IPS-NIHi7 (cell line): Measurements from ENCODE around the gene SLC35F5.
A peak's percentile ranks its signal among the peaks of the same experiment; 100 is the strongest.
"Not testable (repeated sequence)": the region's sequence is repeated elsewhere in the genome, so short reads cannot be mapped to it uniquely, and the experiment has no call there.

Experiments
- DNase-seq: peaks from one replicate; pipeline ENCODE4 v3.0.0; 2012; ENCODE audit warnings: mixed read lengths; ENCODE audit errors: extremely low spot score

Gene SLC35F5

GRCh38 chr2:113756355-113757137 is at the start of gene SLC35F5:
Gene SLC35F5, minus strand, starts transcription at chr2:113756642. Its CDS starts 233 bp downstream, at chr2:113756409.
- peak; percentile 93 for DNase-seq

GRCh38 chr2:113799375-113799774 is 42.9 kb upstream of the SLC35F5 start:
- no peak for DNase-seq

- no peak for DNase-seq
These were observed 40.8 kb upstream of the SLC35F5 start for GRCh38 chr2:113797237-113797636.

GRCh38 chr2:113796592-113797175 is 40.2 kb upstream of the SLC35F5 start:
- DNase-seq: no peak

GRCh38 chr2:113795405-113795920 is 39.0 kb upstream of the SLC35F5 start:
- no peak for DNase-seq

GRCh38 chr2:113791697-113792590 is 35.5 kb upstream of the SLC35F5 start:
- DNase-seq: no peak

GRCh38 chr2:113784823-113785744 is 28.6 kb upstream of the SLC35F5 start:
- no peak for DNase-seq

- no peak for DNase-seq
These were observed 24.0 kb upstream of the SLC35F5 start for GRCh38 chr2:113780472-113780871.

GRCh38 chr2:113777371-113777770 is 20.9 kb upstream of the SLC35F5 start:
- DNase-seq: no peak

GRCh38 chr2:113776949-113777348 is 20.5 kb upstream of the SLC35F5 start:
- no peak for DNase-seq

- DNase-seq: not testable (repeated sequence)
These were observed 18.2 kb upstream of the SLC35F5 start for GRCh38 chr2:113774616-113775015.

GRCh38 chr2:113770929-113771328 is 14.5 kb upstream of the SLC35F5 start:
- peak; percentile 27 for DNase-seq

GRCh38 chr2:113769555-113769954 is 13.1 kb upstream of the SLC35F5 start:
- no peak for DNase-seq

- DNase-seq: no peak
These were observed 12.3 kb upstream of the SLC35F5 start for GRCh38 chr2:113768770-113769169.

- DNase-seq: no peak
These were observed 11.5 kb upstream of the SLC35F5 start for GRCh38 chr2:113767811-113768460.

- no peak for DNase-seq
These were observed 8.8 kb upstream of the SLC35F5 start for GRCh38 chr2:113765276-113765675.

GRCh38 chr2:113762377-113763118 is 6.1 kb upstream of the SLC35F5 start:
- no peak for DNase-seq

- DNase-seq: no peak
These were observed 4.0 kb upstream of the SLC35F5 start for GRCh38 chr2:113760400-113760799.

- no peak for DNase-seq
These were observed 756 bp upstream of the SLC35F5 start for GRCh38 chr2:113757138-113757657.
